H9 (cell line): ENCODE results near the gene SETDB1. TPM values are rescaled to one million over a fixed set of nuclear protein-coding genes. Genes with fewer than 3 reads are reported as not detected.
A peak's percentile ranks its signal among the peaks of the same experiment; 100 is the strongest.

ENCODE experiments used
- DNase-seq: peaks from one replicate; pipeline ENCODE4 v3.0.0-alpha.2; 2017
- H2AFZ ChIP-seq: one replicate; pipeline ENCODE4 v1.6.1; 2013; ENCODE audit warnings: mild to moderate bottlenecking, low read length, control low read depth, moderate library complexity
- H2AK5ac ChIP-seq: 2 replicates; pipeline ENCODE4 v1.6.1; 2013; ENCODE audit warnings: low read length, control low read depth, mixed read lengths; ENCODE audit not compliant: insufficient read length
- H2BK120ac ChIP-seq: one replicate; pipeline ENCODE4 v1.6.1; 2013; ENCODE audit warnings: low read depth, mild to moderate bottlenecking, low read length, control low read depth, inconsistent platforms; ENCODE audit not compliant: poor library complexity, severe bottlenecking
- H2BK12ac ChIP-seq: 2 replicates; pipeline ENCODE4 v1.6.1; 2013; ENCODE audit warnings: low read length, control low read depth, mixed read lengths, low read depth; ENCODE audit not compliant: insufficient read length
- H2BK15ac ChIP-seq: 2 replicates; pipeline ENCODE4 v1.6.1; 2013; ENCODE audit warnings: low read depth, low read length, control low read depth
- H2BK20ac ChIP-seq: one replicate; pipeline ENCODE4 v1.6.1; 2013; ENCODE audit warnings: low read depth, mild to moderate bottlenecking, low read length, control low read depth, inconsistent platforms; ENCODE audit not compliant: poor library complexity, severe bottlenecking
- H2BK5ac ChIP-seq: 2 replicates; pipeline ENCODE4 v1.6.1; 2013; ENCODE audit warnings: low read length, control low read depth, mixed read lengths; ENCODE audit not compliant: insufficient read length
- H3K14ac ChIP-seq: 2 replicates; pipeline ENCODE4 v1.6.1; 2013; ENCODE audit warnings: low read length, control low read depth; ENCODE audit not compliant: insufficient read depth
- H3K18ac ChIP-seq: 2 replicates; pipeline ENCODE4 v1.6.1; 2013; ENCODE audit warnings: low read depth, mild to moderate bottlenecking, mixed read lengths, low read length, control low read depth; ENCODE audit not compliant: insufficient read length
- H3K23ac ChIP-seq: 2 replicates; pipeline ENCODE4 v1.6.1; 2013; ENCODE audit warnings: low read length, control low read depth, mixed read lengths, low read depth; ENCODE audit not compliant: insufficient read length
- H3K23me2 ChIP-seq: 2 replicates; pipeline ENCODE4 v1.6.1; 2013; ENCODE audit warnings: low read depth, mild to moderate bottlenecking, mixed read lengths, low read length, control low read depth; ENCODE audit not compliant: insufficient read length, poor library complexity, severe bottlenecking
- H3K27ac ChIP-seq: 2 replicates; pipeline ENCODE4 v1.5.1; 2013; ENCODE audit warnings: low read length, control low read depth, mixed read lengths, low read depth; ENCODE audit not compliant: insufficient read length
- H3K27me3 ChIP-seq: 2 replicates; pipeline ENCODE4 v1.6.1; 2013; ENCODE audit warnings: low read length, control low read depth, inconsistent platforms; ENCODE audit not compliant: insufficient read depth
- H3K4ac ChIP-seq: 2 replicates; pipeline ENCODE4 v1.6.1; 2013; ENCODE audit warnings: low read depth, mild to moderate bottlenecking, control low read depth, inconsistent platforms, low read length, moderate library complexity
- H3K4me1 ChIP-seq: 2 replicates; pipeline ENCODE4 v1.6.1; 2013; ENCODE audit warnings: low read length, control low read depth, inconsistent platforms; ENCODE audit not compliant: insufficient read depth
- H3K4me2 ChIP-seq: 2 replicates; pipeline ENCODE4 v1.6.1; 2013; ENCODE audit warnings: low read length, control low read depth, mixed read lengths; ENCODE audit not compliant: insufficient read length, insufficient read depth
- H3K56ac ChIP-seq: 2 replicates; pipeline ENCODE4 v1.6.1; 2013; ENCODE audit warnings: low read depth, mild to moderate bottlenecking, mixed read lengths, low read length, control low read depth; ENCODE audit not compliant: insufficient read length
- H3K79me1 ChIP-seq: 2 replicates; pipeline ENCODE4 v1.6.1; 2013; ENCODE audit warnings: low read depth, mild to moderate bottlenecking, moderate library complexity, low read length, control low read depth, inconsistent platforms; ENCODE audit not compliant: insufficient read depth, poor library complexity, severe bottlenecking
- H3K79me2 ChIP-seq: 2 replicates; pipeline ENCODE4 v1.6.1; 2013; ENCODE audit warnings: low read length, control low read depth, inconsistent platforms; ENCODE audit not compliant: insufficient read depth
- H3K9ac ChIP-seq: 2 replicates; pipeline ENCODE4 v1.6.1; 2013; ENCODE audit warnings: low read length, control low read depth, mixed read lengths; ENCODE audit not compliant: insufficient read length; ENCODE audit errors: extremely low read depth
- H3K9me3 ChIP-seq: one replicate; pipeline ENCODE4 v1.6.1; 2013; ENCODE audit warnings: low read depth, low read length, inconsistent platforms; ENCODE audit not compliant: control insufficient read depth
- H3T11ph ChIP-seq: one replicate; pipeline ENCODE4 v1.6.1; 2013; ENCODE audit warnings: mild to moderate bottlenecking, low read length, control low read depth, inconsistent platforms
- H4K20me1 ChIP-seq: one replicate; pipeline ENCODE4 v1.6.1; 2013; ENCODE audit not compliant: control insufficient read depth, insufficient read length, insufficient read depth
- H4K5ac ChIP-seq: 2 replicates; pipeline ENCODE4 v1.6.1; 2013; ENCODE audit warnings: low read depth, mild to moderate bottlenecking, mixed read lengths, low read length, control low read depth; ENCODE audit not compliant: insufficient read length
- H4K8ac ChIP-seq: replicated peaks from 2 replicates; pipeline ENCODE4 v1.6.1; 2013; ENCODE audit warnings: low read length, control low read depth, mixed read lengths, low read depth; ENCODE audit not compliant: insufficient read length
- H4K91ac ChIP-seq: 2 replicates; pipeline ENCODE4 v1.6.1; 2013; ENCODE audit warnings: low read depth, mild to moderate bottlenecking, moderate library complexity, mixed read lengths, low read length, control low read depth; ENCODE audit not compliant: insufficient read length
- H3K27ac Mint-ChIP-seq, 3 experiments: 2 replicates in 2 of 3; 3 replicates in 1 of 3; pipeline ENCODE4 v1.8.0; 2020 to 2021; ENCODE audit warnings: mixed read lengths in 3 of 3, mild to moderate bottlenecking in 1 of 3, moderate library complexity in 1 of 3
- H3K27me3 Mint-ChIP-seq: 2 replicates; pipeline ENCODE4 v1.8.0; 2021; ENCODE audit warnings: low read depth, mild to moderate bottlenecking, moderate library complexity, mixed read lengths
- H3K36me3 Mint-ChIP-seq, 3 experiments: 2 replicates in 2 of 3; 3 replicates in 1 of 3; pipeline ENCODE4 v1.8.0; 2020 to 2021; ENCODE audit warnings: low read depth in 3 of 3, mixed read lengths in 3 of 3; ENCODE audit not compliant: insufficient read depth in 1 of 3
- H3K4me1 Mint-ChIP-seq, 2 experiments: 2 replicates each; pipeline ENCODE4 v1.8.0; 2020; ENCODE audit warnings: mixed read lengths in 2 of 2
- H3K4me3 Mint-ChIP-seq, 2 experiments: 2 replicates in 1 of 2; 3 replicates in 1 of 2; pipeline ENCODE4 v1.8.0; 2020 to 2021; ENCODE audit warnings: mild to moderate bottlenecking in 2 of 2, mixed read lengths in 2 of 2, moderate library complexity in 1 of 2
- H3K9me3 Mint-ChIP-seq, 2 experiments: 2 replicates in 1 of 2; 3 replicates in 1 of 2; pipeline ENCODE4 v1.8.0; 2020; ENCODE audit warnings: mild to moderate bottlenecking in 2 of 2, mixed read lengths in 2 of 2, moderate library complexity in 1 of 2
- CTCF ChIP-seq: fragments of 200-600 bp; sonication (generic); conservative IDR thresholded peaks from 3 replicates; pipeline ENCODE4 v1.8.0; 2021; ENCODE audit warnings: antibody characterized with exemption, mild to moderate bottlenecking
- WGBS: extraction: QIAGEN DNeasy Blood & Tissue Kit; methylation state at CpG from one replicate; pipeline ENCODE4 v1.1.7; 2013; ENCODE audit warnings: missing lambda C conversion rate, low lambda C conversion rate, mixed read lengths; ENCODE audit not compliant: insufficient read length; ENCODE audit errors: extremely low coverage; 5-methylcytosine and 5-hydroxymethylcytosine counted together
- total RNA-seq: library from RNA; stranded (reverse); gene quantifications from 2 replicates; pipeline ENCODE4 v1.2.1, GENCODE V29; 2021

SETDB1 gene
- total RNA-seq, 1 experiment from 2014 or later = 62.1 TPM

- DNase-seq = no peak
- peaks cover 31% of the 10 kb centered on the region; the same call in 1 of the 2 replicates for H3K79me2 ChIP-seq
- Mint-ChIP-seq H3K36me3 (peaks cover 29 to 35% (median 34%) of the 10 kb centered on the region in 3 experiments), H3K4me1 (peaks cover 48 to 51% of the 10 kb centered on the region in 2 experiments), H3K4me3 (peak overlapping the region; percentile 78 to 86), H3K27me3 (no peaks in the 10 kb centered on the region), H3K9me3 (no peaks in the 10 kb centered on the region), H3K27ac (peak overlapping the region; percentile 79 to 96 (median 92); a peak in 5 of 7 replicates)
- H4K20me1 ChIP-seq = no peaks in the 10 kb centered on the region
- WGBS = no CpG with 5 or more reads among the region's 11 CpGs
- no peak overlapping the region for H2AK5ac ChIP-seq
- H3K14ac ChIP-seq = no peak overlapping the region
- no peak overlapping the region for H3K27ac ChIP-seq
- no peak overlapping the region for H4K91ac ChIP-seq
- H3K4me2 ChIP-seq = peak overlapping the region; percentile 72
- no peak overlapping the region for H3K56ac ChIP-seq
- H4K8ac ChIP-seq = no peak overlapping the region
- H2AFZ ChIP-seq = no peak overlapping the region
- H2BK120ac ChIP-seq = no peak overlapping the region
- H2BK12ac ChIP-seq = no peak overlapping the region
- H3K9ac ChIP-seq = no peak overlapping the region
- peaks cover 12% of the 10 kb centered on the region for H3K23me2 ChIP-seq
- no peaks in the 10 kb centered on the region for H3K79me1 ChIP-seq
- H3K23ac ChIP-seq = no peak overlapping the region
- H3T11ph ChIP-seq = no peak overlapping the region
- H2BK5ac ChIP-seq = no peak overlapping the region
- no peak for TF ChIP-seq CTCF
- H2BK15ac ChIP-seq = no peak overlapping the region
- H3K18ac ChIP-seq = no peak overlapping the region
- no peak overlapping the region for H3K4ac ChIP-seq
- H3K9me3 ChIP-seq = no peaks in the 10 kb centered on the region
- H3K4me1 ChIP-seq = peaks cover 8% of the 10 kb centered on the region
- no peak overlapping the region for H4K5ac ChIP-seq
- no peaks in the 10 kb centered on the region for H3K27me3 ChIP-seq
- no peak overlapping the region for H2BK20ac ChIP-seq
Measured at GRCh38 chr1:150970808-150971582, 44.8 kb downstream of the SETDB1 start.
